HepG2 (cell line): ENCODE measurements around the gene SLC26A2. TPM values are rescaled to one million over a fixed set of nuclear protein-coding genes. Genes with fewer than 3 reads are reported as not detected.

Source experiments
- ATAC-seq: fragments of 200-7000 bp; cut with Tn5 transposase; 3 replicates; pipeline ENCODE4 v1.9.1; 2020; ENCODE audit warnings: mild to moderate bottlenecking, moderate library complexity
- BruUV-seq: library from RNA; stranded (reverse); fragments of 400-500 nt; replicated peaks from 2 replicates; lab custom pipeline; 2021; lab: Mats Ljungman, UMichigan
- CTCF ChIA-PET: fragments of 300-600 bp; formaldehyde crosslinking; extraction: SDS; loops from one replicate; lab custom pipeline; 2021; ENCODE audit warnings: low total read pairs, inconsistent platforms, low intra/inter-chr PET ratio; lab: Yijun Ruan, JAX
- POLR2A ChIA-PET: fragments of 350-600 bp; sonication (Branson Sonifier 250); formaldehyde crosslinking; loops from one replicate; lab custom pipeline; 2020; ENCODE audit warnings: antibody characterized with exemption, inconsistent platforms; lab: Yijun Ruan, JAX
- DNase-seq: peaks from one replicate; pipeline ENCODE4 v3.0.0-alpha.2; 2015; ENCODE audit warnings: low spot score
- FAIRE-seq: peaks from 3 replicates; lab custom pipeline; 2011; peaks lifted over from hg19 to GRCh38; lab: Jason Lieb, UNC
- H2AFZ ChIP-seq: one replicate; pipeline ENCODE4 v1.6.1; 2011; ENCODE audit warnings: low read length, inconsistent platforms
- H3K27ac ChIP-seq: fragments of 300-600 bp; 3 replicates; pipeline ENCODE4 v1.8.0; 2011; ENCODE audit warnings: mixed run types, mild to moderate bottlenecking, mixed read lengths, low read length, inconsistent platforms; ENCODE audit not compliant: insufficient read depth; ENCODE audit errors: extremely low read length
- H3K27me3 ChIP-seq, 2 experiments: fragments of 200-600 bp in 1 of 2; 2 replicates in 1 of 2; 3 replicates in 1 of 2; pipeline versions ENCODE4 v1.6.0 to v1.8.0; 2011; ENCODE audit warnings: low read length in 2 of 2, mild to moderate bottlenecking in 2 of 2, moderate library complexity in 2 of 2, inconsistent platforms in 1 of 2; ENCODE audit not compliant: insufficient read depth in 2 of 2, control insufficient read depth in 1 of 2
- H3K36me3 ChIP-seq, 2 experiments: fragments of 200-600 bp in 1 of 2; replicated peaks in 1 of 2; 2 replicates in 1 of 2; 3 replicates in 1 of 2; pipeline versions ENCODE4 v1.5.1 to v1.8.0; 2011; ENCODE audit warnings: low read length in 2 of 2, inconsistent platforms in 1 of 2; ENCODE audit not compliant: insufficient read depth in 2 of 2, control insufficient read depth in 1 of 2
- H3K4me1 ChIP-seq: 2 replicates; pipeline ENCODE4 v1.5.1; 2012; ENCODE audit warnings: low read length, inconsistent platforms; ENCODE audit not compliant: insufficient read depth
- H3K4me2 ChIP-seq: 2 replicates; pipeline ENCODE4 v1.6.0; 2011; ENCODE audit warnings: low read depth, low read length, inconsistent platforms
- H3K4me3 ChIP-seq, 3 experiments: fragments of 200-600 bp in 1 of 3; sonication (generic), shearing (Covaris generic) in 1 of 3; replicated peaks in 1 of 3; 2 replicates each; pipeline ENCODE4 v1.5.1; 2011 to 2016; ENCODE audit warnings: low read length in 3 of 3, inconsistent platforms in 2 of 3, low read depth in 2 of 3, mild to moderate bottlenecking in 2 of 3, control low read depth in 1 of 3, mixed read lengths in 1 of 3; ENCODE audit not compliant: insufficient read depth in 1 of 3
- H3K79me2 ChIP-seq: one replicate; pipeline ENCODE4 v1.6.1; 2011; ENCODE audit warnings: low read length, inconsistent platforms; ENCODE audit not compliant: insufficient read depth
- H3K9ac ChIP-seq: 2 replicates; pipeline ENCODE4 v1.6.0; 2011; ENCODE audit warnings: mild to moderate bottlenecking, low read depth, low read length, inconsistent platforms; ENCODE audit not compliant: insufficient read depth
- H3K9me3 ChIP-seq: 2 replicates; pipeline ENCODE4 v1.5.1; 2012; ENCODE audit warnings: mild to moderate bottlenecking, low read length
- H4K20me1 ChIP-seq: 2 replicates; pipeline ENCODE4 v1.6.0; 2011; ENCODE audit warnings: inconsistent platforms, mild to moderate bottlenecking, low read length, moderate library complexity; ENCODE audit not compliant: insufficient read depth
- AHR ChIP-seq: IDR thresholded peaks from 2 replicates; pipeline ENCODE4 v1.6.1; 2018; ENCODE audit warnings: missing genetic modification reagents, missing compliant biosample characterization
- ATAD3A ChIP-seq: sonication (generic); formaldehyde crosslinking; IDR thresholded peaks from 2 replicates; pipeline ENCODE4 v1.4.0; 2020; ENCODE audit warnings: missing genetic modification reagents
- HNRNPK ChIP-seq: fragments of 200-400 bp; formaldehyde crosslinking; IDR thresholded peaks from 2 replicates; pipeline ENCODE4 v1.6.1; 2018; ENCODE audit warnings: low read length, low read depth, moderate library complexity, mild to moderate bottlenecking; ENCODE audit not compliant: poor library complexity, severe bottlenecking
- MTERF4 ChIP-seq: sonication (generic); formaldehyde crosslinking; IDR thresholded peaks from 2 replicates; pipeline ENCODE4 v1.8.0; 2023; ENCODE audit warnings: mild to moderate bottlenecking, missing genetic modification reagents
- NAIF1 ChIP-seq: sonication (generic); formaldehyde crosslinking; IDR thresholded peaks from 2 replicates; pipeline ENCODE4 v1.5.0; 2020; ENCODE audit warnings: mild to moderate bottlenecking, missing genetic modification reagents, borderline replicate concordance
- NFE2L2 ChIP-seq: fragments of 150-350 bp; IDR thresholded peaks from 2 replicates; pipeline ENCODE4 v1.6.1; 2014; ENCODE audit warnings: low read length
- RAD51 ChIP-seq: fragments of 450-650 bp; IDR thresholded peaks from 2 replicates; pipeline ENCODE4 v1.6.1; 2016; ENCODE audit warnings: borderline replicate concordance
- SP1 ChIP-seq, 2 experiments: fragments of 450-650 bp in 1 of 2; sonication (generic) in 1 of 2; formaldehyde crosslinking in 1 of 2; IDR thresholded peaks; 2 replicates each; pipeline versions ENCODE4 v1.4.0 to v1.6.1; 2016 to 2020; ENCODE audit warnings: missing genetic modification reagents in 1 of 2
- STAT6 ChIP-seq: sonication (generic); formaldehyde crosslinking; IDR thresholded peaks from 2 replicates; pipeline ENCODE4 v1.4.0; 2020; ENCODE audit warnings: missing genetic modification reagents, mild to moderate bottlenecking, borderline replicate concordance
- ZBTB38 ChIP-seq: sonication (generic); formaldehyde crosslinking; IDR thresholded peaks from 2 replicates; pipeline ENCODE4 v1.5.1; 2020; ENCODE audit warnings: mild to moderate bottlenecking, missing genetic modification reagents
- ZNF652 ChIP-seq: IDR thresholded peaks from 2 replicates; pipeline ENCODE4 v1.6.1; 2016; ENCODE audit warnings: low read depth, borderline replicate concordance
- ZNF687 ChIP-seq: sonication (generic); formaldehyde crosslinking; IDR thresholded peaks from 2 replicates; pipeline ENCODE4 v1.5.1; 2020; ENCODE audit warnings: mild to moderate bottlenecking, missing genetic modification reagents, moderate library complexity
- ZNF761 ChIP-seq: sonication (generic); formaldehyde crosslinking; conservative IDR thresholded peaks from 2 replicates; pipeline ENCODE4 v1.4.0; 2020; ENCODE audit warnings: mild to moderate bottlenecking, missing genetic modification reagents
- WGBS: methylation state at CpG from one replicate; pipeline ENCODE4 v1.1.6; 2017; ENCODE audit warnings: low lambda C conversion rate; 5-methylcytosine and 5-hydroxymethylcytosine counted together
- in situ Hi-C: cut with HindIII; loops from 2 replicates; pipeline ENCODE4 v1.10.0; 2017; ENCODE audit warnings: low pct_unique_long_range_greater_than_20kb; ENCODE audit not compliant: extremely low pct_ligation_motif_present
- intact Hi-C: fragments of 100-400 bp; cut with micrococcal nuclease; formaldehyde crosslinking; loops from one replicate; pipeline ENCODE4 v1.10.0; 2022; ENCODE audit not compliant: unreplicated experiment
- polyA plus RNA-seq, 8 experiments: library from polyadenylated mRNA; depleted of rRNA in 3 of 8; stranded (reverse) in 7 of 8; unstranded in 1 of 8; fragments of >200 nt; fragmentation: Illumina TruSeq in 4 of 8; extraction: Trizol in 4 of 8; gene quantifications; 2 replicates each; pipeline versions ENCODE4 v1.2.1 to v1.2.3, GENCODE V29; 2011 to 2016; ENCODE audit warnings: low read depth in 4 of 8, missing spikeins in 1 of 8, mixed read lengths in 1 of 8; ENCODE audit not compliant: insufficient read depth in 1 of 8
- total RNA-seq, 5 experiments: library from RNA; depleted of rRNA; stranded (reverse); fragments of >200 nt; fragmentation: Illumina TruSeq; extraction: Trizol; gene quantifications; 2 replicates each; pipeline ENCODE4 v1.2.3, GENCODE V29; 2016; ENCODE audit warnings: low read depth in 1 of 5

SLC26A2 gene
- total and polyA plus RNA-seq, 2 of the 13 experiments (the other 11 are each of a cell fraction or from before 2014, with no cell fraction given), result 2.2 to 7.9 TPM

- TF ChIP-seq NAIF1 (CRISPR knock-in tag) (no peak), STAT6 (CRISPR knock-in tag) (no peak)
Observed at GRCh38 chr5:149954798-149955197, 5.8 kb upstream of the SLC26A2 start (continued).

GRCh38 chr5:149956685-149957084 is 3.9 kb upstream of the SLC26A2 start:
- Histone ChIP-seq H3K27me3 (0 out of 5 replicates have a peak, but pooled peaks cover 0 to 1% of the 10 kb centered on the region in 2 experiments), H3K4me2 (no peak overlapping the region), H4K20me1 (no peaks in the 10 kb centered on the region), H3K4me3 (no peak overlapping the region), H3K9ac (no peak overlapping the region), H3K27ac (no peak overlapping the region), H3K79me2 (no peaks in the 10 kb centered on the region), H3K4me1 (peaks cover 48% of the 10 kb centered on the region), H2AFZ (no peak overlapping the region), H3K36me3 (no peaks in the 10 kb centered on the region), H3K9me3 (no peaks in the 10 kb centered on the region)
- ChIA-PET POLR2A (no interaction called here), CTCF (no interaction called here)
- WGBS, result 41% methylated on average over 5 of the region's 5 CpGs
- DNase-seq (no peak), FAIRE-seq (no peak), ATAC-seq (no peak)
- BruUV-seq, result no TSS peak
- in situ Hi-C loops, result no loop called here
- intact Hi-C loops, result no loop called here
- TF ChIP-seq ZBTB38 (CRISPR knock-in tag) (no peak), RAD51 (no peak), MTERF4 (CRISPR knock-in tag) (no peak), HNRNPK (no peak), ATAD3A (CRISPR knock-in tag) (no peak), SP1 (IDR thresholded peaks at IDR 0.05) (no peak), SP1 (CRISPR knock-in tag; IDR thresholded peaks at IDR 0.05) (no peak), ZNF652 (CRISPR knock-in tag) (no peak), NFE2L2 (no peak), ZNF761 (CRISPR knock-in tag) (no peak), AHR (no peak), ZNF687 (CRISPR knock-in tag) (no peak)
